Measurements from ENCODE around the gene SLC6A11.

- no peak for TF ChIP-seq AR (CRISPR knock-in tag; IDR thresholded peaks at IDR 0.05)
- TF ChIP-seq NR1H2 (CRISPR knock-in tag; IDR thresholded peaks at IDR 0.05) = no peak
- TF ChIP-seq, protein P1, sequence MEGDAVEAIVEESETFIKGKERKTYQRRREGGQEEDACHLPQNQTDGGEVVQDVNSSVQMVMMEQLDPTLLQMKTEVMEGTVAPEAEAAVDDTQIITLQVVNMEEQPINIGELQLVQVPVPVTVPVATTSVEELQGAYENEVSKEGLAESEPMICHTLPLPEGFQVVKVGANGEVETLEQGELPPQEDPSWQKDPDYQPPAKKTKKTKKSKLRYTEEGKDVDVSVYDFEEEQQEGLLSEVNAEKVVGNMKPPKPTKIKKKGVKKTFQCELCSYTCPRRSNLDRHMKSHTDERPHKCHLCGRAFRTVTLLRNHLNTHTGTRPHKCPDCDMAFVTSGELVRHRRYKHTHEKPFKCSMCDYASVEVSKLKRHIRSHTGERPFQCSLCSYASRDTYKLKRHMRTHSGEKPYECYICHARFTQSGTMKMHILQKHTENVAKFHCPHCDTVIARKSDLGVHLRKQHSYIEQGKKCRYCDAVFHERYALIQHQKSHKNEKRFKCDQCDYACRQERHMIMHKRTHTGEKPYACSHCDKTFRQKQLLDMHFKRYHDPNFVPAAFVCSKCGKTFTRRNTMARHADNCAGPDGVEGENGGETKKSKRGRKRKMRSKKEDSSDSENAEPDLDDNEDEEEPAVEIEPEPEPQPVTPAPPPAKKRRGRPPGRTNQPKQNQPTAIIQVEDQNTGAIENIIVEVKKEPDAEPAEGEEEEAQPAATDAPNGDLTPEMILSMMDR (IDR thresholded peaks at IDR 0.05) = no peak
- TF ChIP-seq CREM (CRISPR knock-in tag; IDR thresholded peaks at IDR 0.05) = no peak
- no peak for TF ChIP-seq SP1 (CRISPR knock-in tag; conservative IDR thresholded peaks at IDR 0.05)
- TF ChIP-seq PREB (CRISPR knock-in tag; IDR thresholded peaks at IDR 0.05; ENCODE audit: borderline replicate concordance) = no peak
- TF ChIP-seq, protein P2, sequence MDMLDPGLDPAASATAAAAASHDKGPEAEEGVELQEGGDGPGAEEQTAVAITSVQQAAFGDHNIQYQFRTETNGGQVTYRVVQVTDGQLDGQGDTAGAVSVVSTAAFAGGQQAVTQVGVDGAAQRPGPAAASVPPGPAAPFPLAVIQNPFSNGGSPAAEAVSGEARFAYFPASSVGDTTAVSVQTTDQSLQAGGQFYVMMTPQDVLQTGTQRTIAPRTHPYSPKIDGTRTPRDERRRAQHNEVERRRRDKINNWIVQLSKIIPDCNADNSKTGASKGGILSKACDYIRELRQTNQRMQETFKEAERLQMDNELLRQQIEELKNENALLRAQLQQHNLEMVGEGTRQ (CRISPR knock-in tag; IDR thresholded peaks at IDR 0.05) = no peak
- TF ChIP-seq OVOL2 (CRISPR knock-in tag; IDR thresholded peaks at IDR 0.05; ENCODE audit: borderline replicate concordance) = no peak
- no peak for TF ChIP-seq ZNF232 (CRISPR knock-in tag; IDR thresholded peaks at IDR 0.05)
- no peak for TF ChIP-seq IRF2 (CRISPR knock-in tag; IDR thresholded peaks at IDR 0.05; ENCODE audit: borderline replicate concordance, low read depth)
- TF ChIP-seq ZNF512 (CRISPR knock-in tag; IDR thresholded peaks at IDR 0.05; ENCODE audit: borderline replicate concordance) = no peak
These were observed 165.9 kb downstream of the SLC6A11 start for GRCh38 chr3:10981961-10982360.

All from WTC11 (cell line).